Aorta (tissue), 5 donors: ENCODE results near the gene RPN2. TPM values are rescaled to one million over a fixed set of nuclear protein-coding genes. Genes with fewer than 3 reads are reported as not detected.

Source experiments
- ATAC-seq: fragments of 200-7000 bp; cut with Tn5 transposase; one replicate; pipeline ENCODE4 v1.9.1; 2022; ENCODE audit warnings: moderate library complexity; ENCODE audit not compliant: low FRiP score
- DNase-seq, 2 donors: peaks; one replicate each; pipeline ENCODE4 v3.0.0-alpha.2; 2020
- H3K27ac ChIP-seq, 2 donors: one replicate each; pipeline ENCODE4 v1.5.1; 2013; ENCODE audit warnings: low read length in 2 of 2, mild to moderate bottlenecking in 2 of 2, moderate library complexity in 2 of 2, control low read depth in 1 of 2, inconsistent platforms in 1 of 2, low read depth in 1 of 2
- H3K27me3 ChIP-seq, 2 donors: one replicate each; pipeline ENCODE4 v1.6.1; 2013; ENCODE audit warnings: control low read depth in 1 of 2, low read length in 1 of 2, mild to moderate bottlenecking in 1 of 2, moderate library complexity in 1 of 2; ENCODE audit not compliant: insufficient read depth in 2 of 2, control insufficient read depth in 1 of 2
- H3K36me3 ChIP-seq, 2 donors: one replicate each; pipeline ENCODE4 v1.6.1; 2013; ENCODE audit warnings: control low read depth in 1 of 2, low read length in 1 of 2, mild to moderate bottlenecking in 1 of 2; ENCODE audit not compliant: insufficient read depth in 2 of 2, control insufficient read depth in 1 of 2
- H3K4me1 ChIP-seq, 2 donors: one replicate each; pipeline ENCODE4 v1.6.1; 2013; ENCODE audit warnings: low read length in 2 of 2, control low read depth in 1 of 2, mild to moderate bottlenecking in 1 of 2, moderate library complexity in 1 of 2; ENCODE audit not compliant: insufficient read depth in 2 of 2, control insufficient read depth in 1 of 2
- H3K4me3 ChIP-seq, 2 donors: one replicate each; pipeline ENCODE4 v1.5.1; 2013; ENCODE audit warnings: low read length in 2 of 2, control low read depth in 1 of 2, mild to moderate bottlenecking in 1 of 2
- H3K9me3 ChIP-seq: one replicate; pipeline ENCODE4 v1.6.1; 2013; ENCODE audit warnings: mild to moderate bottlenecking, low read length; ENCODE audit not compliant: control insufficient read depth
- WGBS, 2 donors: extraction: QIAGEN DNeasy Blood & Tissue Kit; methylation state at CpG; one replicate each; pipeline ENCODE4 v1.1.7; 2013; 5-methylcytosine and 5-hydroxymethylcytosine counted together
- intact Hi-C, 2 donors: fragments of 100-400 bp; cut with DNase I; formaldehyde crosslinking; loops; one replicate each; pipeline versions ENCODE4 v1.14.2 to v1.15.0; 2022
- polyA plus RNA-seq, 2 donors: library from polyadenylated mRNA; stranded (reverse); fragments of 200-250 nt; gene quantifications; one replicate each; pipeline ENCODE4 v1.2.3, GENCODE V29; 2013
- total RNA-seq, 2 donors: library from RNA; stranded (reverse); fragmentation: NEBNext Ultra II Directional; extraction: Animal tissue kit (Norgen Biotek cat#: 25700); gene quantifications; one replicate each; pipeline ENCODE4 v1.2.1, GENCODE V29; 2021
- donor health status: healthy with polysubstance abuse.
- donor health status: Bipolar disorder and iron deficiency.
- donor health status: DM: no; HTN: no; CAD: no.
- donor health status: DM: no; HTN: no; CAD: no.
- donor health status: DM: yes; HTN: yes; CAD: no.

Gene RPN2
- total and polyA plus RNA-seq, 4 donors: 47.2 to 137 (median 121) TPM

- H3K27ac ChIP-seq: no peak overlapping the region
- no peaks in the 10 kb centered on the region for H3K9me3 ChIP-seq
- H3K36me3 ChIP-seq: peaks cover 0 to 3% of the 10 kb centered on the region in 2 donors
- DNase-seq (no peak), ATAC-seq (no peak)
- 78 to 79% methylated on average over 9 of the region's 9 CpGs for whole genome bisulfite sequencing, 2 donors
- H3K4me3 ChIP-seq: no peak overlapping the region
- no peaks in the 10 kb centered on the region for H3K27me3 ChIP-seq
- intact Hi-C loops: loop anchor here in 1 of 2 donors (10.0 kb wide), 1 partner anchor 74 kb away; the partner anchor contains the start of gene GHRH
- H3K4me1 ChIP-seq: no peaks in the 10 kb centered on the region
Observed at GRCh38 chr20:37190354-37191112, 11.4 kb downstream of the RPN2 start.

GRCh38 chr20:37192137-37192854 lies 13.2 kb downstream of the RPN2 start:
- WGBS, 2 donors: 11 to 17% methylated on average over 5 of the region's 5 CpGs
- Histone ChIP-seq H3K27ac (no peak overlapping the region), H3K27me3 (no peaks in the 10 kb centered on the region), H3K4me1 (no peaks in the 10 kb centered on the region), H3K9me3 (no peaks in the 10 kb centered on the region), H3K4me3 (no peak overlapping the region), H3K36me3 (no peaks in the 10 kb centered on the region)
- ATAC-seq: peak; percentile 94
- peak; percentile 93 for DNase-seq
- intact Hi-C loops: loop anchor here in 1 of 2 donors (10.0 kb wide), 1 partner anchor 73 kb away; the partner anchor contains the start of gene GHRH

- no peaks in the 10 kb centered on the region for H3K27me3 ChIP-seq
- 83 to 84% methylated on average over 3 of the region's 3 CpGs for WGBS, 2 donors
- DNase-seq: no peak
- H3K9me3 ChIP-seq: no peaks in the 10 kb centered on the region
- no peak for ATAC-seq
- no peak overlapping the region for H3K4me3 ChIP-seq
- H3K36me3 ChIP-seq: no peaks in the 10 kb centered on the region
- no peaks in the 10 kb centered on the region for H3K4me1 ChIP-seq
- no peak overlapping the region for H3K27ac ChIP-seq
- intact Hi-C loops: loop anchor here in 1 of 2 donors (10.0 kb wide), 1 partner anchor 72 kb away; the partner anchor contains the start of gene GHRH
Observed at GRCh38 chr20:37193226-37193625, 14.1 kb downstream of the RPN2 start.

- Histone ChIP-seq H3K9me3 (no peaks in the 10 kb centered on the region), H3K27ac (no peak overlapping the region), H3K27me3 (no peaks in the 10 kb centered on the region), H3K4me1 (no peaks in the 10 kb centered on the region), H3K36me3 (peaks cover 0 to under 1% of the 10 kb centered on the region in 2 donors), H3K4me3 (no peak overlapping the region)
- intact Hi-C loops: loop anchor here in 1 of 2 donors (10.0 kb wide), 1 partner anchor 71 kb away; the partner anchor contains the start of gene GHRH
- 85 to 87% methylated on average over 8 of the region's 8 CpGs for WGBS, 2 donors
- no peak for ATAC-seq
- DNase-seq: no peak
Observed at GRCh38 chr20:37193821-37194220, 14.7 kb downstream of the RPN2 start.

- no peak overlapping the region for H3K27ac ChIP-seq
- DNase-seq: no peak
- H3K9me3 ChIP-seq: no peaks in the 10 kb centered on the region
- intact Hi-C loops: loop anchor here (5.0 to 10.0 kb wide), 2 partner anchors 70 to 337 kb away; partner anchors contain the start of gene GHRH (in 1 of the 2)
- H3K27me3 ChIP-seq: no peaks in the 10 kb centered on the region
- no peak overlapping the region for H3K4me3 ChIP-seq
- 63% methylated on average over 14 of the region's 14 CpGs for WGBS, 2 donors
- ATAC-seq: no peak
- H3K4me1 ChIP-seq: no peaks in the 10 kb centered on the region
- H3K36me3 ChIP-seq: peaks cover 0 to 7% of the 10 kb centered on the region in 2 donors
Observed at GRCh38 chr20:37194621-37195417, 15.7 kb downstream of the RPN2 start.

- no peak for DNase-seq
Observed at GRCh38 chr20:37198932-37199660, 20.0 kb downstream of the RPN2 start.

GRCh38 chr20:37200376-37200775 lies 21.2 kb downstream of the RPN2 start:
- Histone ChIP-seq H3K9me3 (no peaks in the 10 kb centered on the region), H3K27ac (no peak overlapping the region), H3K4me3 (no peak overlapping the region), H3K27me3 (no peaks in the 10 kb centered on the region), H3K36me3 (peaks cover 10 to 19% of the 10 kb centered on the region in 2 donors), H3K4me1 (no peaks in the 10 kb centered on the region)
- WGBS, 2 donors: 79% methylated on average over 4 of the region's 4 CpGs
- DNase-seq: no peak
- ATAC-seq: no peak
- intact Hi-C loops: loop anchor here in 1 of 2 donors (5.0 kb wide), 1 partner anchor 1207 kb away; no protein-coding TSS in a partner anchor

More at GRCh38 chr20:37198932-37199660, 20.0 kb downstream of the RPN2 start:
- Histone ChIP-seq H3K27me3 (no peaks in the 10 kb centered on the region), H3K4me3 (no peak overlapping the region), H3K27ac (no peak overlapping the region), H3K4me1 (no peaks in the 10 kb centered on the region), H3K9me3 (no peaks in the 10 kb centered on the region), H3K36me3 (peaks cover 5 to 8% of the 10 kb centered on the region in 2 donors)
- ATAC-seq: no peak
- 75 to 83% methylated on average over 16 of the region's 16 CpGs for WGBS, 2 donors
- intact Hi-C loops: loop anchor here (5.0 to 10.0 kb wide), 2 partner anchors 66 to 333 kb away; partner anchors contain the start of gene GHRH (in 1 of the 2)
